GM18499 (cell line): ENCODE measurements around the gene HTR5A.

Source experiments
- ATAC-seq: cut with Tn5 transposase; IDR thresholded peaks from one replicate; pipeline ENCODE4 v1.9.1; 2021; ENCODE audit warnings: moderate number of reproducible peaks; ENCODE audit not compliant: insufficient read depth, unreplicated experiment

The HTR5A gene

GRCh38 chr7:155084021-155084420 is 13.9 kb downstream of the HTR5A start:
- no peak for ATAC-seq

GRCh38 chr7:155084969-155085368 is 14.8 kb downstream of the HTR5A start:
- no peak for ATAC-seq

GRCh38 chr7:155090684-155091083 is 20.6 kb downstream of the HTR5A start:
- no peak for ATAC-seq

- ATAC-seq: no peak
These were observed 23.5 kb downstream of the HTR5A start for GRCh38 chr7:155093596-155093995.

GRCh38 chr7:155094636-155095135 is 24.6 kb downstream of the HTR5A start:
- no peak for ATAC-seq

- no peak for ATAC-seq
These were observed 27.2 kb downstream of the HTR5A start for GRCh38 chr7:155097338-155097737.

GRCh38 chr7:155103839-155104238 is 33.7 kb downstream of the HTR5A start:
- no peak for ATAC-seq

- ATAC-seq: no peak
These were observed 34.8 kb downstream of the HTR5A start for GRCh38 chr7:155104913-155105312.

- no peak for ATAC-seq
These were observed 36.2 kb downstream of the HTR5A start for GRCh38 chr7:155106356-155106755.

- no peak for ATAC-seq
These were observed 37.0 kb downstream of the HTR5A start for GRCh38 chr7:155107126-155107525.

GRCh38 chr7:155108144-155108901 is 38.2 kb downstream of the HTR5A start:
- no peak for ATAC-seq

- no peak for ATAC-seq
These were observed 39.0 kb downstream of the HTR5A start for GRCh38 chr7:155109121-155109520.

- no peak for ATAC-seq
These were observed 45.2 kb downstream of the HTR5A start for GRCh38 chr7:155115288-155115687.

GRCh38 chr7:155119801-155120382 is 49.8 kb downstream of the HTR5A start:
- ATAC-seq: no peak

- ATAC-seq: no peak
These were observed 50.3 kb downstream of the HTR5A start for GRCh38 chr7:155120460-155120859.

- no peak for ATAC-seq
These were observed 52.7 kb downstream of the HTR5A start for GRCh38 chr7:155122831-155123230.

GRCh38 chr7:155123413-155123812 is 53.3 kb downstream of the HTR5A start:
- ATAC-seq: no peak

- ATAC-seq: no peak
These were observed 54.6 kb downstream of the HTR5A start for GRCh38 chr7:155124706-155125105.

GRCh38 chr7:155129186-155129585 is 59.1 kb downstream of the HTR5A start:
- ATAC-seq: no peak

GRCh38 chr7:155129789-155130188 is 59.7 kb downstream of the HTR5A start:
- no peak for ATAC-seq

- no peak for ATAC-seq
These were observed 60.4 kb downstream of the HTR5A start for GRCh38 chr7:155130493-155130892.

GRCh38 chr7:155131090-155131489 is 61.0 kb downstream of the HTR5A start:
- ATAC-seq: no peak
